HepG2 (cell line): ENCODE measurements around the gene PGPEP1. TPM values are rescaled to one million over a fixed set of nuclear protein-coding genes. Genes with fewer than 3 reads are reported as not detected.

Experiments
- ATAC-seq: fragments of 200-7000 bp; cut with Tn5 transposase; 3 replicates; pipeline ENCODE4 v1.9.1; 2020; ENCODE audit warnings: mild to moderate bottlenecking, moderate library complexity
- BruUV-seq: library from RNA; stranded (reverse); fragments of 400-500 nt; replicated peaks from 2 replicates; lab custom pipeline; 2021; lab: Mats Ljungman, UMichigan
- CTCF ChIA-PET: fragments of 300-600 bp; formaldehyde crosslinking; extraction: SDS; loops from one replicate; lab custom pipeline; 2021; ENCODE audit warnings: low total read pairs, inconsistent platforms, low intra/inter-chr PET ratio; lab: Yijun Ruan, JAX
- POLR2A ChIA-PET: fragments of 350-600 bp; sonication (Branson Sonifier 250); formaldehyde crosslinking; loops from one replicate; lab custom pipeline; 2020; ENCODE audit warnings: antibody characterized with exemption, inconsistent platforms; lab: Yijun Ruan, JAX
- DNase-seq: peaks from one replicate; pipeline ENCODE4 v3.0.0-alpha.2; 2015; ENCODE audit warnings: low spot score
- FAIRE-seq: peaks from 3 replicates; lab custom pipeline; 2011; peaks lifted over from hg19 to GRCh38; lab: Jason Lieb, UNC
- H2AFZ ChIP-seq: one replicate; pipeline ENCODE4 v1.6.1; 2011; ENCODE audit warnings: low read length, inconsistent platforms
- H3K27ac ChIP-seq: fragments of 300-600 bp; 3 replicates; pipeline ENCODE4 v1.8.0; 2011; ENCODE audit warnings: mixed run types, mild to moderate bottlenecking, mixed read lengths, low read length, inconsistent platforms; ENCODE audit not compliant: insufficient read depth; ENCODE audit errors: extremely low read length
- H3K27me3 ChIP-seq, 2 experiments: fragments of 200-600 bp in 1 of 2; 2 replicates in 1 of 2; 3 replicates in 1 of 2; pipeline versions ENCODE4 v1.6.0 to v1.8.0; 2011; ENCODE audit warnings: low read length in 2 of 2, mild to moderate bottlenecking in 2 of 2, moderate library complexity in 2 of 2, inconsistent platforms in 1 of 2; ENCODE audit not compliant: insufficient read depth in 2 of 2, control insufficient read depth in 1 of 2
- H3K36me3 ChIP-seq, 2 experiments: fragments of 200-600 bp in 1 of 2; replicated peaks in 1 of 2; 2 replicates in 1 of 2; 3 replicates in 1 of 2; pipeline versions ENCODE4 v1.5.1 to v1.8.0; 2011; ENCODE audit warnings: low read length in 2 of 2, inconsistent platforms in 1 of 2; ENCODE audit not compliant: insufficient read depth in 2 of 2, control insufficient read depth in 1 of 2
- H3K4me1 ChIP-seq: 2 replicates; pipeline ENCODE4 v1.5.1; 2012; ENCODE audit warnings: low read length, inconsistent platforms; ENCODE audit not compliant: insufficient read depth
- H3K4me2 ChIP-seq: 2 replicates; pipeline ENCODE4 v1.6.0; 2011; ENCODE audit warnings: low read depth, low read length, inconsistent platforms
- H3K4me3 ChIP-seq, 3 experiments: fragments of 200-600 bp in 1 of 3; sonication (generic), shearing (Covaris generic) in 1 of 3; replicated peaks in 1 of 3; 2 replicates each; pipeline ENCODE4 v1.5.1; 2011 to 2016; ENCODE audit warnings: low read length in 3 of 3, inconsistent platforms in 2 of 3, low read depth in 2 of 3, mild to moderate bottlenecking in 2 of 3, control low read depth in 1 of 3, mixed read lengths in 1 of 3; ENCODE audit not compliant: insufficient read depth in 1 of 3
- H3K79me2 ChIP-seq: one replicate; pipeline ENCODE4 v1.6.1; 2011; ENCODE audit warnings: low read length, inconsistent platforms; ENCODE audit not compliant: insufficient read depth
- H3K9ac ChIP-seq: 2 replicates; pipeline ENCODE4 v1.6.0; 2011; ENCODE audit warnings: mild to moderate bottlenecking, low read depth, low read length, inconsistent platforms; ENCODE audit not compliant: insufficient read depth
- H3K9me3 ChIP-seq: 2 replicates; pipeline ENCODE4 v1.5.1; 2012; ENCODE audit warnings: mild to moderate bottlenecking, low read length
- H4K20me1 ChIP-seq: 2 replicates; pipeline ENCODE4 v1.6.0; 2011; ENCODE audit warnings: inconsistent platforms, mild to moderate bottlenecking, low read length, moderate library complexity; ENCODE audit not compliant: insufficient read depth
- HDAC2 ChIP-seq: sonication (generic); formaldehyde crosslinking; IDR thresholded peaks from 2 replicates; pipeline ENCODE4 v1.4.0; 2020; ENCODE audit warnings: missing genetic modification reagents
- KMT2B ChIP-seq: IDR thresholded peaks from 2 replicates; pipeline ENCODE4 v1.6.1; 2016; ENCODE audit warnings: missing genetic modification reagents, missing compliant biosample characterization
- MYC ChIP-seq: sonication (generic); formaldehyde crosslinking; IDR thresholded peaks from 2 replicates; pipeline ENCODE4 v1.9.0; 2021; ENCODE audit warnings: missing genetic modification reagents, borderline replicate concordance
- NKX3-1 ChIP-seq: sonication (generic); formaldehyde crosslinking; IDR thresholded peaks from 2 replicates; pipeline ENCODE4 v1.5.0; 2020; ENCODE audit warnings: missing genetic modification reagents
- SIN3B ChIP-seq: fragments of 150-350 bp; IDR thresholded peaks from 2 replicates; pipeline ENCODE4 v1.6.1; 2014; ENCODE audit warnings: low read length
- SRF ChIP-seq: IDR thresholded peaks from 2 replicates; pipeline ENCODE4 v1.6.1; 2011; ENCODE audit warnings: mild to moderate bottlenecking, low read depth, low read length, moderate library complexity
- TP53 ChIP-seq: sonication (generic); formaldehyde crosslinking; conservative IDR thresholded peaks from 2 replicates; pipeline ENCODE4 v1.4.0; 2020; ENCODE audit warnings: missing genetic modification reagents
- ZBTB38 ChIP-seq: sonication (generic); formaldehyde crosslinking; IDR thresholded peaks from 2 replicates; pipeline ENCODE4 v1.5.1; 2020; ENCODE audit warnings: mild to moderate bottlenecking, missing genetic modification reagents
- ZNF292 ChIP-seq: sonication (generic); formaldehyde crosslinking; IDR thresholded peaks from 2 replicates; pipeline ENCODE4 v1.8.1; 2022; ENCODE audit warnings: mild to moderate bottlenecking, low read depth, missing genetic modification reagents, borderline replicate concordance
- WGBS: methylation state at CpG from one replicate; pipeline ENCODE4 v1.1.6; 2017; ENCODE audit warnings: low lambda C conversion rate; 5-methylcytosine and 5-hydroxymethylcytosine counted together
- in situ Hi-C: cut with HindIII; loops from 2 replicates; pipeline ENCODE4 v1.10.0; 2017; ENCODE audit warnings: low pct_unique_long_range_greater_than_20kb; ENCODE audit not compliant: extremely low pct_ligation_motif_present
- intact Hi-C: fragments of 100-400 bp; cut with micrococcal nuclease; formaldehyde crosslinking; loops from one replicate; pipeline ENCODE4 v1.10.0; 2022; ENCODE audit not compliant: unreplicated experiment
- polyA plus RNA-seq, 8 experiments: library from polyadenylated mRNA; depleted of rRNA in 3 of 8; stranded (reverse) in 7 of 8; unstranded in 1 of 8; fragments of >200 nt; fragmentation: Illumina TruSeq in 4 of 8; extraction: Trizol in 4 of 8; gene quantifications; 2 replicates each; pipeline versions ENCODE4 v1.2.1 to v1.2.3, GENCODE V29; 2011 to 2016; ENCODE audit warnings: low read depth in 4 of 8, missing spikeins in 1 of 8, mixed read lengths in 1 of 8; ENCODE audit not compliant: insufficient read depth in 1 of 8
- total RNA-seq, 5 experiments: library from RNA; depleted of rRNA; stranded (reverse); fragments of >200 nt; fragmentation: Illumina TruSeq; extraction: Trizol; gene quantifications; 2 replicates each; pipeline ENCODE4 v1.2.3, GENCODE V29; 2016; ENCODE audit warnings: low read depth in 1 of 5
- TF ChIP-seq, protein P1 (sequence below): sonication (generic); formaldehyde crosslinking; IDR thresholded peaks from 2 replicates; pipeline ENCODE4 v1.9.0; 2022; ENCODE audit warnings: missing genetic modification reagents, mild to moderate bottlenecking, borderline replicate concordance
- TF ChIP-seq, protein P2 (sequence below): sonication (generic); formaldehyde crosslinking; IDR thresholded peaks from 2 replicates; pipeline ENCODE4 v1.8.0; 2022; ENCODE audit warnings: low read depth, missing genetic modification reagents
- TF ChIP-seq, protein P3 (sequence below): sonication (generic); formaldehyde crosslinking; IDR thresholded peaks from 2 replicates; pipeline ENCODE4 v1.4.0; 2020; ENCODE audit warnings: missing genetic modification reagents, borderline replicate concordance

PGPEP1 gene
- total and polyA plus RNA-seq, 2 of the 13 experiments (the other 11 are each of a cell fraction or from before 2014, with no cell fraction given): 53.1 to 56.6 TPM

DNA sequence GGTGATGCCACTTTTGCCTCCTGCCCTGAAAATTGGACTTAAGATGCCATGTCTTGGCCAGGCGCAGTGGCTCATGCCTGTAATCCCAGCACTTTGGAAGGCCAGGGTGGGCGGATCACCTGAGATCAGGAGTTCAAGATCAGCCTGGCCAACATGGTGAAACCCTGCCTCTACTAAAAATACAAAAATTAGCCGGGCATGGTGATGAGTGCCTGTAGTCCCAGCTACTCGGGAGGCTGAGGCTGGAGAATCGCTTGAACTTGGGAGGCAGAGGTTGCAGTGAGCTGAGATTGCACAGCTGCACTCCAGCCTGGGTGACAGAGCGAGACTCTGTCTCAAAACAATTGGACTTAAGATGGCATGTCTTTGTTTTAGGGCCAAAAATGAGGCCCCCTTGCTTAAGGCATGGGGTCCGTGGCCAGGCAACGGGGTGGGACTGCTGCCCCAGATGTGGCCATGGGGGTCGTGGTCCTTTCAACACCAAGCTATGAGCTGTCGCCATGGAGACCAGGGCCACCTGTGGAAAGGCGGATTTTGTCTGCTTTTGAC is 24.0 kb downstream of the PGPEP1 start (continued):
- TF ChIP-seq, protein P1, sequence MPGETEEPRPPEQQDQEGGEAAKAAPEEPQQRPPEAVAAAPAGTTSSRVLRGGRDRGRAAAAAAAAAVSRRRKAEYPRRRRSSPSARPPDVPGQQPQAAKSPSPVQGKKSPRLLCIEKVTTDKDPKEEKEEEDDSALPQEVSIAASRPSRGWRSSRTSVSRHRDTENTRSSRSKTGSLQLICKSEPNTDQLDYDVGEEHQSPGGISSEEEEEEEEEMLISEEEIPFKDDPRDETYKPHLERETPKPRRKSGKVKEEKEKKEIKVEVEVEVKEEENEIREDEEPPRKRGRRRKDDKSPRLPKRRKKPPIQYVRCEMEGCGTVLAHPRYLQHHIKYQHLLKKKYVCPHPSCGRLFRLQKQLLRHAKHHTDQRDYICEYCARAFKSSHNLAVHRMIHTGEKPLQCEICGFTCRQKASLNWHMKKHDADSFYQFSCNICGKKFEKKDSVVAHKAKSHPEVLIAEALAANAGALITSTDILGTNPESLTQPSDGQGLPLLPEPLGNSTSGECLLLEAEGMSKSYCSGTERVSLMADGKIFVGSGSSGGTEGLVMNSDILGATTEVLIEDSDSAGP: peak; percentile 21; the same call in 1 of the 2 replicates
- TF ChIP-seq MYC (CRISPR knock-in tag) (peak; percentile 30; the same call in 1 of the 2 replicates), ZBTB38 (CRISPR knock-in tag) (peak; percentile 26; the same call in 1 of the 2 replicates)

DNA sequence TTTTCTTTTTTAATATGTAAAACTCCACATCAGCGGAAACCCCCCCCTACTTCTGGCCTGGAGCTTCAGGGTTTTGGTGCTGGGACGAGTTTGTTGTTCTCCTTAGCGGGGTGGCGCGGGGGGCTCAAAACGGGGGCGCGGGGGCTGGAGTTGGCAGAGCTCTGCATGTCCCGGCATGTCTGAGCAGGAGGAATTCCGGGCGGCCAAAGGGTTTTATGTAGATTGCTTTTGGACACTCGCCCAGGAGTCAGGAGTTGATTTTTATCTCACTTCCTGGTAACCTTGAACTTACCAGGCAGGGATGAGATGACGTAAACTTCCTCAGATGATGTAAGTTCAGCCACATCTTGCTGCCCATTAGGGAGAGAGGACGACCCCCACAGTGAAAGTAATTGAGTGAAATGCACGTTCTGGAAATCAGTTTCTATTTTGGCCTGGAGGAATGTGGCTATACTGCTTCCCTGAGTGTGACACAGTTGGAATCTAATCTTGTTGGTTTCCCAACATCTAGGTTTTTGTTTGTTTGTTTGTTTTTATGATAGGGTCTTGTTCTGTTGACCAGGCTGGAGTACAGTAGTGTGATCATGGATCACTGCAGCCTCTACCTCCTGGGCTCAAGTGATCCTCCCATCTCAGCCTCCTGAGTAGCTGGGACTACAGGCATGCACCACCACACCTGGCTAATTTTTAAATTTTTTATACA is 24.6 kb downstream of the PGPEP1 start:
- H3K27me3 ChIP-seq: no peaks in the 10 kb centered on the region
- ChIA-PET CTCF (no interaction called here), POLR2A (interaction anchor here (0.5 to 17.4 kb wide), 16 partner anchors 9 to 367 kb away, joined by 3 to 514 read pairs (median 4); partner anchors contain the start of genes GDF15, JUND, MPV17L2 and SSBP4)
- FAIRE-seq (peak; percentile 89), DNase-seq (peak; percentile 97), ATAC-seq (peak; percentile 67)
- no peaks in the 10 kb centered on the region for H3K9me3 ChIP-seq
- H3K4me3 ChIP-seq: no peak overlapping the region
- WGBS: 4% methylated on average over 15 of the region's 15 CpGs
- H3K9ac ChIP-seq: peak overlapping the region; percentile 75
- intact Hi-C loops: no loop called here
- H3K27ac ChIP-seq: peak overlapping the region; percentile 90
- peaks cover 8 to 34% of the 10 kb centered on the region in 2 experiments for H3K36me3 ChIP-seq
- TSS peak; percentile 62 for BruUV-seq
- in situ Hi-C loops: no loop called here
- peaks cover 77% of the 10 kb centered on the region for H3K4me1 ChIP-seq
- H3K79me2 ChIP-seq: peaks cover 5% of the 10 kb centered on the region
- no peak overlapping the region for H2AFZ ChIP-seq
- peak overlapping the region; percentile 40 for H3K4me2 ChIP-seq
- H4K20me1 ChIP-seq: no peaks in the 10 kb centered on the region
- TF ChIP-seq TP53 (CRISPR knock-in tag) (peak; percentile 100), ZNF292 (CRISPR knock-in tag) (no peak), NKX3-1 (CRISPR knock-in tag) (peak; percentile 47; the same call in 1 of the 2 replicates), SRF (no peak), HDAC2 (CRISPR knock-in tag) (peak; percentile 82), KMT2B (CRISPR knock-in tag) (no peak; the same call in 1 of the 2 replicates), SIN3B (no peak)
- TF ChIP-seq, protein P2, sequence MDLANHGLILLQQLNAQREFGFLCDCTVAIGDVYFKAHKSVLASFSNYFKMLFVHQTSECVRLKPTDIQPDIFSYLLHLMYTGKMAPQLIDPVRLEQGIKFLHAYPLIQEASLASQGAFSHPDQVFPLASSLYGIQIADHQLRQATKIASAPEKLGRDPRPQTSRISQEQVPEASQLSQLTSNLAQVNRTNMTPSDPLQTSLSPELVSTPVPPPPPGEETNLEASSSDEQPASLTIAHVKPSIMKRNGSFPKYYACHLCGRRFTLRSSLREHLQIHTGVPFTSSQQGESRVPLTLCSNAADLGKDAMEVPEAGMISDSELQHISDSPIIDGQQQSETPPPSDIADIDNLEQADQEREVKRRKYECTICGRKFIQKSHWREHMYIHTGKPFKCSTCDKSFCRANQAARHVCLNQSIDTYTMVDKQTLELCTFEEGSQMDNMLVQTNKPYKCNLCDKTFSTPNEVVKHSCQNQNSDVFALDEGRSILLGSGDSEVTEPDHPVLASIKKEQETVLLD (CRISPR knock-in tag): no peak
- TF ChIP-seq, protein P3, sequence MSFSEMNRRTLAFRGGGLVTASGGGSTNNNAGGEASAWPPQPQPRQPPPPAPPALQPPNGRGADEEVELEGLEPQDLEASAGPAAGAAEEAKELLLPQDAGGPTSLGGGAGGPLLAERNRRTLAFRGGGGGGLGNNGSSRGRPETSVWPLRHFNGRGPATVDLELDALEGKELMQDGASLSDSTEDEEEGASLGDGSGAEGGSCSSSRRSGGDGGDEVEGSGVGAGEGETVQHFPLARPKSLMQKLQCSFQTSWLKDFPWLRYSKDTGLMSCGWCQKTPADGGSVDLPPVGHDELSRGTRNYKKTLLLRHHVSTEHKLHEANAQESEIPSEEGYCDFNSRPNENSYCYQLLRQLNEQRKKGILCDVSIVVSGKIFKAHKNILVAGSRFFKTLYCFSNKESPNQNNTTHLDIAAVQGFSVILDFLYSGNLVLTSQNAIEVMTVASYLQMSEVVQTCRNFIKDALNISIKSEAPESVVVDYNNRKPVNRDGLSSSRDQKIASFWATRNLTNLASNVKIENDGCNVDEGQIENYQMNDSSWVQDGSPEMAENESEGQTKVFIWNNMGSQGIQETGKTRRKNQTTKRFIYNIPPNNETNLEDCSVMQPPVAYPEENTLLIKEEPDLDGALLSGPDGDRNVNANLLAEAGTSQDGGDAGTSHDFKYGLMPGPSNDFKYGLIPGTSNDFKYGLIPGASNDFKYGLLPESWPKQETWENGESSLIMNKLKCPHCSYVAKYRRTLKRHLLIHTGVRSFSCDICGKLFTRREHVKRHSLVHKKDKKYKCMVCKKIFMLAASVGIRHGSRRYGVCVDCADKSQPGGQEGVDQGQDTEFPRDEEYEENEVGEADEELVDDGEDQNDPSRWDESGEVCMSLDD (CRISPR knock-in tag): 0 out of 2 replicates have a peak, but pooled peaks have one; percentile 68
